Measurements from ENCODE around the gene ZFYVE28.

The ZFYVE28 gene

GRCh38 chr4:2457481-2458295 lies 39.2 kb upstream of the ZFYVE28 start:
- H3K9me3 ChIP-seq (ENCODE audit: control insufficient read depth in 2 of 2, low read length in 2 of 2): no peaks in the 10 kb centered on the region
- H3K9ac ChIP-seq (ENCODE audit: low read depth in 1 of 2, low read length in 2 of 2): no peak overlapping the region
- no peaks in the 10 kb centered on the region for H3K36me3 ChIP-seq (ENCODE audit: control insufficient read depth in 2 of 2, insufficient read depth in 2 of 2, low read length in 2 of 2)
- no peak overlapping the region for H3K4me3 ChIP-seq (ENCODE audit: low read length in 2 of 2)
- peaks cover 0 to 2% of the 10 kb centered on the region in 2 donors for H3K27me3 ChIP-seq (ENCODE audit: control insufficient read depth in 2 of 2, insufficient read depth in 2 of 2, low read length in 2 of 2)
- no peak overlapping the region for H3K27ac ChIP-seq (ENCODE audit: low read depth in 2 of 2, low read length in 2 of 2)
- peaks cover 0 to 3% of the 10 kb centered on the region in 2 donors for H3K4me1 ChIP-seq (ENCODE audit: control insufficient read depth in 2 of 2, insufficient read depth in 2 of 2, low read length in 2 of 2)

- no peaks in the 10 kb centered on the region for H3K9me3 ChIP-seq (ENCODE audit: control insufficient read depth in 2 of 2, low read length in 2 of 2)
- no peak overlapping the region for H3K4me3 ChIP-seq (ENCODE audit: low read length in 2 of 2)
- H3K36me3 ChIP-seq (ENCODE audit: control insufficient read depth in 2 of 2, insufficient read depth in 2 of 2, low read length in 2 of 2): no peaks in the 10 kb centered on the region
- no peaks in the 10 kb centered on the region for H3K4me1 ChIP-seq (ENCODE audit: control insufficient read depth in 2 of 2, insufficient read depth in 2 of 2, low read length in 2 of 2)
- H3K27ac ChIP-seq (ENCODE audit: low read depth in 2 of 2, low read length in 2 of 2): no peak overlapping the region
- H3K27me3 ChIP-seq (ENCODE audit: control insufficient read depth in 2 of 2, insufficient read depth in 2 of 2, low read length in 2 of 2): no peaks in the 10 kb centered on the region
- H3K9ac ChIP-seq (ENCODE audit: low read depth in 1 of 2, low read length in 2 of 2): no peak overlapping the region
Observed at GRCh38 chr4:2451821-2452785, 33.7 kb upstream of the ZFYVE28 start.

- Histone ChIP-seq H3K36me3 (ENCODE audit: control insufficient read depth in 2 of 2, insufficient read depth in 2 of 2, low read length in 2 of 2) (no peaks in the 10 kb centered on the region), H3K4me1 (ENCODE audit: control insufficient read depth in 2 of 2, insufficient read depth in 2 of 2, low read length in 2 of 2) (no peaks in the 10 kb centered on the region), H3K27ac (ENCODE audit: low read depth in 2 of 2, low read length in 2 of 2) (no peak overlapping the region), H3K9me3 (ENCODE audit: control insufficient read depth in 2 of 2, low read length in 2 of 2) (no peaks in the 10 kb centered on the region), H3K4me3 (ENCODE audit: low read length in 2 of 2) (no peak overlapping the region), H3K27me3 (ENCODE audit: control insufficient read depth in 2 of 2, insufficient read depth in 2 of 2, low read length in 2 of 2) (no peaks in the 10 kb centered on the region), H3K9ac (ENCODE audit: low read depth in 1 of 2, low read length in 2 of 2) (no peak overlapping the region)
Observed at GRCh38 chr4:2451036-2451520, 32.6 kb upstream of the ZFYVE28 start.

GRCh38 chr4:2450394-2451035 lies 32.1 kb upstream of the ZFYVE28 start:
- no peak overlapping the region for H3K9ac ChIP-seq (ENCODE audit: low read depth in 1 of 2, low read length in 2 of 2)
- H3K27me3 ChIP-seq (ENCODE audit: control insufficient read depth in 2 of 2, insufficient read depth in 2 of 2, low read length in 2 of 2): no peaks in the 10 kb centered on the region
- H3K36me3 ChIP-seq (ENCODE audit: control insufficient read depth in 2 of 2, insufficient read depth in 2 of 2, low read length in 2 of 2): no peaks in the 10 kb centered on the region
- no peaks in the 10 kb centered on the region for H3K9me3 ChIP-seq (ENCODE audit: control insufficient read depth in 2 of 2, low read length in 2 of 2)
- no peaks in the 10 kb centered on the region for H3K4me1 ChIP-seq (ENCODE audit: control insufficient read depth in 2 of 2, insufficient read depth in 2 of 2, low read length in 2 of 2)
- no peak overlapping the region for H3K27ac ChIP-seq (ENCODE audit: low read depth in 2 of 2, low read length in 2 of 2)
- H3K4me3 ChIP-seq (ENCODE audit: low read length in 2 of 2): no peak overlapping the region

GRCh38 chr4:2449511-2450392 lies 31.3 kb upstream of the ZFYVE28 start:
- no peak overlapping the region for H3K4me3 ChIP-seq (ENCODE audit: low read length in 2 of 2)
- H3K9ac ChIP-seq (ENCODE audit: low read depth in 1 of 2, low read length in 2 of 2): no peak overlapping the region
- no peak overlapping the region for H3K27ac ChIP-seq (ENCODE audit: low read depth in 2 of 2, low read length in 2 of 2)
- H3K9me3 ChIP-seq (ENCODE audit: control insufficient read depth in 2 of 2, low read length in 2 of 2): no peaks in the 10 kb centered on the region
- H3K4me1 ChIP-seq (ENCODE audit: control insufficient read depth in 2 of 2, insufficient read depth in 2 of 2, low read length in 2 of 2): no peaks in the 10 kb centered on the region
- no peaks in the 10 kb centered on the region for H3K36me3 ChIP-seq (ENCODE audit: control insufficient read depth in 2 of 2, insufficient read depth in 2 of 2, low read length in 2 of 2)
- H3K27me3 ChIP-seq (ENCODE audit: control insufficient read depth in 2 of 2, insufficient read depth in 2 of 2, low read length in 2 of 2): no peaks in the 10 kb centered on the region

- no peak overlapping the region for H3K4me3 ChIP-seq (ENCODE audit: low read length in 2 of 2)
- H3K36me3 ChIP-seq (ENCODE audit: control insufficient read depth in 2 of 2, insufficient read depth in 2 of 2, low read length in 2 of 2): no peaks in the 10 kb centered on the region
- H3K9me3 ChIP-seq (ENCODE audit: control insufficient read depth in 2 of 2, low read length in 2 of 2): no peaks in the 10 kb centered on the region
- no peak overlapping the region for H3K9ac ChIP-seq (ENCODE audit: low read depth in 1 of 2, low read length in 2 of 2)
- no peaks in the 10 kb centered on the region for H3K4me1 ChIP-seq (ENCODE audit: control insufficient read depth in 2 of 2, insufficient read depth in 2 of 2, low read length in 2 of 2)
- no peaks in the 10 kb centered on the region for H3K27me3 ChIP-seq (ENCODE audit: control insufficient read depth in 2 of 2, insufficient read depth in 2 of 2, low read length in 2 of 2)
- no peak overlapping the region for H3K27ac ChIP-seq (ENCODE audit: low read depth in 2 of 2, low read length in 2 of 2)
Observed at GRCh38 chr4:2449051-2449450, 30.6 kb upstream of the ZFYVE28 start.

GRCh38 chr4:2448589-2448988 lies 30.1 kb upstream of the ZFYVE28 start:
- H3K9ac ChIP-seq (ENCODE audit: low read depth in 1 of 2, low read length in 2 of 2): no peak overlapping the region
- no peaks in the 10 kb centered on the region for H3K36me3 ChIP-seq (ENCODE audit: control insufficient read depth in 2 of 2, insufficient read depth in 2 of 2, low read length in 2 of 2)

GRCh38 chr4:2446656-2447564 lies 28.5 kb upstream of the ZFYVE28 start:
- no peak overlapping the region for H3K4me3 ChIP-seq (ENCODE audit: low read length in 2 of 2)
- no peaks in the 10 kb centered on the region for H3K4me1 ChIP-seq (ENCODE audit: control insufficient read depth in 2 of 2, insufficient read depth in 2 of 2, low read length in 2 of 2)
- no peak overlapping the region for H3K27ac ChIP-seq (ENCODE audit: low read depth in 2 of 2, low read length in 2 of 2)
- no peaks in the 10 kb centered on the region for H3K36me3 ChIP-seq (ENCODE audit: control insufficient read depth in 2 of 2, insufficient read depth in 2 of 2, low read length in 2 of 2)
- H3K27me3 ChIP-seq (ENCODE audit: control insufficient read depth in 2 of 2, insufficient read depth in 2 of 2, low read length in 2 of 2): no peaks in the 10 kb centered on the region
- no peaks in the 10 kb centered on the region for H3K9me3 ChIP-seq (ENCODE audit: control insufficient read depth in 2 of 2, low read length in 2 of 2)
- no peak overlapping the region for H3K9ac ChIP-seq (ENCODE audit: low read depth in 1 of 2, low read length in 2 of 2)

More at GRCh38 chr4:2448589-2448988, 30.1 kb upstream of the ZFYVE28 start:
- H3K4me3 ChIP-seq (ENCODE audit: low read length in 2 of 2): no peak overlapping the region
- no peaks in the 10 kb centered on the region for H3K27me3 ChIP-seq (ENCODE audit: control insufficient read depth in 2 of 2, insufficient read depth in 2 of 2, low read length in 2 of 2)
- no peaks in the 10 kb centered on the region for H3K9me3 ChIP-seq (ENCODE audit: control insufficient read depth in 2 of 2, low read length in 2 of 2)
- H3K4me1 ChIP-seq (ENCODE audit: control insufficient read depth in 2 of 2, insufficient read depth in 2 of 2, low read length in 2 of 2): no peaks in the 10 kb centered on the region
- H3K27ac ChIP-seq (ENCODE audit: low read depth in 2 of 2, low read length in 2 of 2): no peak overlapping the region

Data from mucosa of rectum (tissue), 2 donors.